UCSD-AML1 (cell line): Measurements from ENCODE around the gene MMS22L.
A peak's percentile ranks its signal among the peaks of the same experiment; 100 is the strongest.
"Not testable (repeated sequence)": the region's sequence is repeated elsewhere in the genome, so short reads cannot be mapped to it uniquely, and the experiment has no call there.

Source experiments
- DNase-seq: peaks from one replicate; lab custom pipeline; 2025; ENCODE audit not compliant: unreplicated experiment; lab: John Stamatoyannopoulos, UW

The MMS22L gene

GRCh38 chr6:97246842-97247241, 36.2 kb downstream of the MMS22L start:
- no peak for DNase-seq

DNA sequence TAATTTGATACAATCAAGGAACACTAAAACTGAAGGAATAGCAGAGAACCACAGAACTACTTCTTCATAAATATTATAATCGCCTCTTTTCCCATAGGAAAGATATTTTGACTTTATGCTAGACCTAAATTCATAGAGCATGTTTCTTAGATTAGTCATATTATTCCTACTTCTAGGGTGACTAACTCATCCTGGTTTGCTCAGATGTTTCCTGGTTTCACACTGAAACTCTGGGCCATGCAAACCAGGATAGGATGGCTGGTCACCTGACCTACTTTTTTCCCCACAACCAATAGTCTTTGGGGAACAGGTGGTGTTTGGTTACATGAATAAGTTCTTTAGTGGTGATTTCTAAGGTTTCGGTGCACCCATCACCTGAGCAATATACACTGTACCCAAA, 42.8 kb downstream of the MMS22L start:
- DNase-seq, result no peak

DNA sequence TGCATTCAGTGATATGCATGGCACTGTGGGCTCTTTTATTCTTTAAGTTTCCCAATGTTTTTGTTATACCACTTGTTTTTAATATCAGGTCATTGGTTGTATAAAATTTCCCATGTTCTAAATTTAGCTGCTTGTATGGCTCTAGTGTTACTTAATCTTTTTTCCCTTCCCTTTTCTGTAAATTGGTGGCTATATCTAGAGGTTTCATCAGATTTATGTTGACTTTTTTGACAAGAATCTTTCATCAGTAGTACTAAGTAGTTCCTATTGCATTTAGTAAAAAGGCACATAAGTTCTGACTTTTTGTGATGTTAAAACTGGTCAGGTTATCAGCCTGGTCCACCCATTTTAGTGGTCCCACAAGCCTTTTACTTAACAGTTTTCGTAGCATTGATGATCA, 51.1 kb downstream of the MMS22L start:
- no peak for DNase-seq

DNA sequence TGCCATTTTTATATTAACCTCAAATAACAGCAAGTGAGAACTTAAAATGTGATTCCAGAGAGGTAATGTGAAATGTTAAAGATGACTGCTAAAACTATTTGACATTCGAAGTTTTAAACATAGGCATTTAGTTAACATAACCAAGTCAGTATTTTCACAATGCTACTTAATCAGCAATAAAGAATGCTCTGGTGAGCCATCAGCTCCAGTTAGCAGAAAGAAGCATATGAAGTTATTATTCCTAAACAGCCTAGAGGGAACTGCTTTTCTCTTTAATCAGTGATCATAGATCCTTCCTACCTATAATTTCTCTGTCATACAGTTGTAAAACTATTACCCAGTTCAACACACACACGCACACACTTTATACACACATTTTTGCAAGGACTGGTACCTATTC, 60.1 kb downstream of the MMS22L start:
- DNase-seq, result no peak

DNA sequence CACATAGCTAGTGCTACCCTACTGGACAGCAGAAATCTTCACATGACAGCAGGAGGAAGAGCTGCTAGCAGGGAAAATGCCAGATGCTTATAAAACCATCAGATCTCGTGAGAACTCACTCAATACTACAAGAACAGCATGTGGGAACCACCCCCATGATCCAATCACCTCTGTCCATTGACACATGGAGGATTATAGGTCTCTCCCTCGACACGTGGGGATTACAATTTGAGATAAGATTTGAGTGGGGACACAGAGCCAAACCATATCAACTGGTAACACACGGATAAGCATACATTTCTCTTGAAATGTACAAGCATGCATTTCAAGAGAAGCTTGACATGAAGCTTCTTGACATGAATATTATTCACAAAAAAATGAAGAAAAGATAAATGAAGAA, 64.1 kb downstream of the MMS22L start:
- no peak for DNase-seq

DNA sequence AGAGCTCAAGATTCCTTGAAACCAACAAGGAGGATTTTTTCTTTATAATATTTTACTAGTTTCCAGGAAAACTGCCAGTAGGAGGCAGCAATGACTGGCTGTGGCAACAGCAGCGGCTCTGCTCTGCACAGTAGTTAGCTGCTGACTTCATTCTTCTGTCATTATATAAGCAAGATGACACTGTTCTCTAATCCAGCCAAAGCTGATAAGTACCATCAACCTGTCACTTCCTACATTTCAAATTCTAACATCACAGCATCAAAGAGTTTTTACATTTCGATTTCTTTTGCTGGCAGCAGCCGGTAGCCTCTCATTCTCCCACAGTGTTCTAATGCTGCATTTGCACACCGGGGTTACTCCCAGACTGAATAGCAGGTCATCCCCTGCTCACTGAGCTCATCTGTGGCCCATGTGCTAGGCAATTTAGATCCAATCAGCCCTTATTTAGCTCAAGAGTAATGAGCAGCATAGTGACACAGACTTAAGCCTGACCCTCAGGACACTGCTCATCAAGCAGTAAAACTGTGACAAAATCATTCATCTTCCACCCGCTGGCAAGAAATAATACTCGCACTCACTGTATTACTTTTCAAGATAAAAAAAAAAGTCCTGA, 67.8 kb downstream of the MMS22L start:
- DNase-seq, result peak; percentile 12

- DNase-seq, result no peak
Observed at GRCh38 chr6:97214671-97215070, 68.3 kb downstream of the MMS22L start.

DNA sequence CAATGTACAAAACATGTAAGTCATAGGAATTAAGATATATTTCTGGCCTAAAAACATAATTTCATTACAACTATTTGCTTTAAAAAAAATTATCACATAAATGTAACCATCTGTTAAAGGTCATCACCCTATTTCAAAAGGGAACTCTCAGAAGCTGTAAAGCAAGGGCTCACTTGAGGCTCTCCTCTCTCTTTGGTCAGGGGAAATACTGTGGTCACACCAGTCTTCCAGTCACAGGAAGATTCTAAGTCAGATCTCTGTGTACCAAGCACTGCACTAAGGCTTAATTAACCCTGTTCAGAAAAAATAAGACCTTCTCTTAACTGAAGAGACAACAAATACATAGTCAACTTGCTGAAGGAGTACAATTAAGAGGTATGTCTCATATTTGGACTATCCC, 75.6 kb downstream of the MMS22L start:
- no peak for DNase-seq

DNA sequence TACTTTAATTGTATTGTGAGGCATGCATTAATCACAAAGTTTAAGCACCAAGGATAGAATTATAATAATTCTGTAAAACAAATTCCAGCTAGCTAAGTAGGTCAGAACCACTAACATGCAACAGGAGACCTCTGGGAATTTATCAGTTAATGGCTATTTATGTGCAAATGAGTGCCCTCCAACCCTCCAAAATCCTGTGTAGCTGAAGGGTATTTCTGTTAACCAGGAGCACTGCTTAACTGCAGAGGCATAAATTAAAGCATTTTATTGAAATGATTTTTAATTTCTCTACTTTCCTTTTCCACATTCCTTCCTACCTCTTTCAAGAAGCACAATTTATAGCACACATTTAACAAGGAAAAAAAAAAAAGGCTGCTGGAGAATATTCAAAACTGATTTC, 77.0 kb downstream of the MMS22L start:
- DNase-seq, result no peak

- no peak for DNase-seq
Observed at GRCh38 chr6:97203343-97203742, 79.7 kb downstream of the MMS22L start.

- no peak for DNase-seq
Observed at GRCh38 chr6:97198046-97198565, 84.9 kb downstream of the MMS22L start.

GRCh38 chr6:97195117-97195516, 87.9 kb downstream of the MMS22L start:
- DNase-seq, result no peak

DNA sequence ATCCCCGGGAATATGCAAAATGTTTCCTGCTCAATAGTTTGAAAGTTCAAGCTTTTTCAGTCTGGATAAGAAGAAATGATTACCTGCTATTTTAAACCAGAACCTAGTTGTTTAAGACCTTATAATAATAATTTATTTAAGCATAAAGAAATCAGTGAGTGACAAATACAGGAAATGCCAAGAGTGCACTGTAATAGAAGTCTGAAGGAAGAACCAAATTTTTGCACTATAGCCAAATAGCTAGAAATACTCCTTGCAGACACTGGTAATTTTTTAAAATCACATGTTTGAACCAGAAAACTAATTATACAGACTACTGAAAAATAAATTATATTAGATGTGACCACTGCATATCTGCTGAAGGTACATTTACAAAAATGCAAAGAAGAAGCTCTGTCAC, 93.2 kb downstream of the MMS22L start:
- no peak for DNase-seq

GRCh38 chr6:97187951-97188350, 95.1 kb downstream of the MMS22L start:
- no peak for DNase-seq

DNA sequence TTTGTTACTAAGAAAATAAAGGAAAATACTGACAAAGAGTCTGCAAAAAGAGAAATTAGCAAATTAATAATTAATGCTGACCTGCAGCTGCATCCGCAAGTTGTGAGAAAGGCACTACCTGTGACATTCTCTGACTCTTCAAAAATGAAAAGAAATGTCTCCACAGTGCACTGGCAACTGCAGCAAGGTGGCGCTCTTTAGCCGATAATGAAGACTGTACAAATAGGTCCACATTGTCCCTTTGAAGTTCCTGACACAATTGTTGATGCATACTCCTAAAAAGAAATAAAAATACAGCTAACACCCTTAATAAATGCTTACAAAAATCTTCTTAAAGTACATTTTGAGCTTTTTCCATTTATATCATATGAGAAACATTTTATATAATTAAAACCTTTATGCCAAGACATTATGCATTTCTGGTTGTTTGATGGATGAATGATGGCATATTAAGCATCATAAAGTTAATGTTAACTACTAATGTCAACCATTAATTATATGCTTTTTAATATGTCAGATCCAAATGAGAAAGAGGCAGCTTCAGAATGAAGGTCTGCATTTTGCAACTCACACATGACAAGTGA, 96.5 kb downstream of the MMS22L start:
- DNase-seq, result peak; percentile 36

DNA sequence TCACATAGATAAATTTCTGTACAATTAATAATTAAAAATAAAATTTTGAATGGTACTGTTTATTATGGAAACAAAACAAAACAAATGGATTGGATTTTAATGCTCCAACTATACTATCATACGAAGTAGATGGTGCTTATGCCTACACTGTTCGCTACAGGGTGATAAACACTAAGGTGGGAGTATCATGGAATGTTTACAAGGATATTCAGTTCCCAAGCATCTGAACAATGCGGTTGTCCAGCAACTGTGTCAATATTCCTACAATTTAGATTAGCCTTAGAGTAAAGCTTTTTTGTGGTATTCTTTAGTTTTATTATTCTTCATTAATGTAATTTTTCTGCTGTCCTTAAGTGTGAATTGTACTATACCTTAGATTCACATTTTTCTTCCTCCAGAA, 105.1 kb downstream of the MMS22L start:
- no peak for DNase-seq

DNA sequence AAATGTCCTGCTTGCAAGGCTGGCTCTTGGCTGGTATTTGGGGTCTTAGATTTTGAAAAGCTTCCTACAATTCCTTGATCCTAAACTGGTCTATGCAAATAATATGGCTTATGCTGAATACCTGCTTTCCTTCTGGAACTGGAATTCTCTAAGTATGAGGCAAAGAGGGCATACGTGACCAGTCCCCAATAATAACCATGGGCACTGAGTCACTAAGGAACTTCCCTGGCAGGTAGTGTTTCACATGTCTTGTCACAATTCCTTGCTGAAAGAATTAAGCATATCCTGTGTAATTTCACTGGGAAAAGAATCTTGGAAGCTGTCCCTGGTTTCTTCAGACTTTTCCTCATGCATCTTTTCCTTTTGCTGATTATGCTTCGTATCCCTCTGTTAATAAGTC, 106.5 kb downstream of the MMS22L start:
- no peak for DNase-seq

GRCh38 chr6:97175806-97176205, 107.2 kb downstream of the MMS22L start:
- no peak for DNase-seq

- no peak for DNase-seq
Observed at GRCh38 chr6:97174471-97174870, 108.5 kb downstream of the MMS22L start.

GRCh38 chr6:97160280-97160679, 122.7 kb downstream of the MMS22L start:
- no peak for DNase-seq

- DNase-seq, result not testable (repeated sequence)
Observed at GRCh38 chr6:97155447-97155846, 127.6 kb downstream of the MMS22L start.

GRCh38 chr6:97154015-97154414, 129.0 kb downstream of the MMS22L start:
- no peak for DNase-seq

DNA sequence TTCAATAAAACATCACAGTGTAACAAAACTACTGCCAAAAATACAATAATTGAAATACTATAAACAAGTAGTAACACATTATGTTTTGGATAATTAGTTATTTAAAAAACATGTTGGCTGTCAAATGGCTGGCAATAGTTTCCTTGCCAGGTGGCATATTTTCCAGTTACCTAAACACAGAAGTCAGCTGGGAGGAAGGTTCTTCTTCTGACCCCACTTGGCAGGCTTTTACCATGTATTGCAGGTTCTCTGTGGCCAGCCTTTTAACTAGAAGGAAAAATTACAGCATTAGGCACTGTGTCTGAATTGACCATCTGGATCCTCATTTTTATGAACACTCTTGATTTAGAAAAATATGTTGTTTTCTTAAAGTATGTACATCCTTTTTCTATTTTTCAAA, 131.4 kb downstream of the MMS22L start:
- no peak for DNase-seq
